Measurements from ENCODE around the gene TMEM176B.
"Not testable (repeated sequence)": the region's sequence is repeated elsewhere in the genome, so short reads cannot be mapped to it uniquely, and the experiment has no call there.

Gene TMEM176B

GRCh38 chr7:150820578-150821198 is 20.5 kb upstream of the TMEM176B start:
- FAIRE-seq = no peak

GRCh38 chr7:150820148-150820547 is 20.0 kb upstream of the TMEM176B start:
- no peak for FAIRE-seq

- no peak for FAIRE-seq
These were observed 18.8 kb upstream of the TMEM176B start for GRCh38 chr7:150818971-150819370.

GRCh38 chr7:150814328-150815001 is 14.3 kb upstream of the TMEM176B start:
- FAIRE-seq = no peak

- FAIRE-seq = not testable (repeated sequence)
These were observed 7.7 kb upstream of the TMEM176B start for GRCh38 chr7:150807616-150808438.

- no peak for FAIRE-seq
These were observed 6.7 kb upstream of the TMEM176B start for GRCh38 chr7:150806863-150807262.

- no peak for FAIRE-seq
These were observed 6.3 kb upstream of the TMEM176B start for GRCh38 chr7:150806454-150806853.

- FAIRE-seq = no peak
These were observed 5.7 kb upstream of the TMEM176B start for GRCh38 chr7:150805864-150806263.

- FAIRE-seq = no peak
These were observed 4.6 kb upstream of the TMEM176B start for GRCh38 chr7:150804802-150805201.

- no peak for FAIRE-seq
These were observed 3.1 kb upstream of the TMEM176B start for GRCh38 chr7:150803161-150803860.

GRCh38 chr7:150801946-150802771 is 2.0 kb upstream of the TMEM176B start:
- no peak for FAIRE-seq

GRCh38 chr7:150801242-150801945 is 1.2 kb upstream of the TMEM176B start:
- no peak for FAIRE-seq

GRCh38 chr7:150800581-150801241 is 547 bp upstream of the TMEM176B start, which contains the start of gene TMEM176A:
TMEM176A (plus strand) TSS chr7:150800769; CDS start chr7:150801551, 782 bp downstream.
- FAIRE-seq = no peak

GRCh38 chr7:150799156-150799555 is 1.0 kb downstream of the TMEM176B start:
- no peak for FAIRE-seq

GRCh38 chr7:150797661-150798060 is 2.5 kb downstream of the TMEM176B start:
- no peak for FAIRE-seq

- FAIRE-seq = no peak
These were observed 6.5 kb downstream of the TMEM176B start for GRCh38 chr7:150793569-150794238.

GRCh38 chr7:150791746-150792452 is 8.3 kb downstream of the TMEM176B start:
- FAIRE-seq = no peak

- FAIRE-seq = no peak
These were observed 8.9 kb downstream of the TMEM176B start for GRCh38 chr7:150791304-150791703.

- FAIRE-seq = no peak
These were observed 9.6 kb downstream of the TMEM176B start for GRCh38 chr7:150790416-150791075.
